HG02885 (cell line): ENCODE results near the gene MAPK9.

Source experiments
- ATAC-seq: cut with Tn5 transposase; IDR thresholded peaks from one replicate; pipeline ENCODE4 v1.9.1; 2021; ENCODE audit warnings: mild to moderate bottlenecking; ENCODE audit not compliant: unreplicated experiment, poor library complexity

MAPK9 gene

GRCh38 chr5:180208435-180209081, 83.3 kb downstream of the MAPK9 start:
- ATAC-seq, result peak; percentile 32

GRCh38 chr5:180208038-180208434, 83.8 kb downstream of the MAPK9 start:
- no peak for ATAC-seq

GRCh38 chr5:180207593-180207992, 84.3 kb downstream of the MAPK9 start:
- no peak for ATAC-seq

GRCh38 chr5:180206993-180207392, 84.9 kb downstream of the MAPK9 start:
- no peak for ATAC-seq

- no peak for ATAC-seq
Observed at GRCh38 chr5:180205916-180206315, 86.0 kb downstream of the MAPK9 start.

- no peak for ATAC-seq
Observed at GRCh38 chr5:180204276-180204819, 87.5 kb downstream of the MAPK9 start.

- ATAC-seq, result no peak
Observed at GRCh38 chr5:180202939-180203573, 88.8 kb downstream of the MAPK9 start.

- ATAC-seq, result no peak
Observed at GRCh38 chr5:180201051-180201987, 90.6 kb downstream of the MAPK9 start.

- ATAC-seq, result no peak
Observed at GRCh38 chr5:180199390-180199789, 92.5 kb downstream of the MAPK9 start.

GRCh38 chr5:180198208-180198607, 93.7 kb downstream of the MAPK9 start:
- no peak for ATAC-seq

GRCh38 chr5:180197016-180197702, 94.7 kb downstream of the MAPK9 start:
- ATAC-seq, result no peak

GRCh38 chr5:180194410-180195345, 97.2 kb downstream of the MAPK9 start:
- ATAC-seq, result no peak

- no peak for ATAC-seq
Observed at GRCh38 chr5:180193749-180194375, 98.0 kb downstream of the MAPK9 start.

GRCh38 chr5:180191716-180192115, 100.2 kb downstream of the MAPK9 start:
- no peak for ATAC-seq

- ATAC-seq, result no peak
Observed at GRCh38 chr5:180187767-180188166, 104.1 kb downstream of the MAPK9 start.
